Rectal smooth muscle tissue (tissue), 1 donor: ENCODE data around the gene GNMT.
"Not testable (repeated sequence)": the region's sequence is repeated elsewhere in the genome, so short reads cannot be mapped to it uniquely, and the experiment has no call there.

Experiments used
- H3K27ac ChIP-seq: one replicate; pipeline ENCODE4 v1.7.0; 2013; ENCODE audit warnings: low read depth, low read length, inconsistent platforms
- H3K27me3 ChIP-seq: one replicate; pipeline ENCODE4 v1.7.0; 2013; ENCODE audit warnings: low read length; ENCODE audit not compliant: control insufficient read depth, insufficient read depth
- H3K36me3 ChIP-seq: one replicate; pipeline ENCODE4 v1.7.0; 2013; ENCODE audit warnings: low read length; ENCODE audit not compliant: control insufficient read depth, insufficient read depth
- H3K4me1 ChIP-seq: one replicate; pipeline ENCODE4 v1.7.0; 2013; ENCODE audit warnings: low read length; ENCODE audit not compliant: control insufficient read depth, insufficient read depth
- H3K4me3 ChIP-seq: one replicate; pipeline ENCODE4 v1.7.0; 2013; ENCODE audit warnings: low read length
- H3K9ac ChIP-seq: one replicate; pipeline ENCODE4 v1.7.0; 2013; ENCODE audit warnings: low read length

Gene GNMT

DNA sequence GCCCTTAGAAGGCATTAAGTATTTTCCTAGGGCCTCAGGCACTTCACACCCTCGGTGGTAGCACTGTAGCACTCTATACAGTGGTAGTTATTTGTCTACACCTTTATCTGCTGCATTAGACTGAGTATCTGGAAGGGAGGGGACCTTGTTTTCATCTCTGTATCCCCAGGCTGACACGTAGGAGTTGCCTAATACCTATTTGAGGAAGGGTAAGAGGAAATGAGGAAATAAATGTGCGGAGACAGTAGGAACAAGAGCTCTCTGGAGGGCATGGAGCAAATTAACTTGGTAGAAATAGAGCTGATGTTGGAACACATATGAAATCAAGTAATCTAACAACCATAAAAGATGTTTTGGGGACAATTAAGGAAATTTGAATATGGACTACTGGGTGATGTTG lies 27.3 kb upstream of the GNMT start:
- Histone ChIP-seq H3K9ac (no peak overlapping the region), H3K4me3 (no peak overlapping the region), H3K27me3 (no peaks in the 10 kb centered on the region), H3K4me1 (peaks cover 11% of the 10 kb centered on the region), H3K27ac (no peak overlapping the region), H3K36me3 (peaks cover 21% of the 10 kb centered on the region)

GRCh38 chr6:42935322-42935721 lies 25.2 kb upstream of the GNMT start:
- Histone ChIP-seq H3K9ac (no peak overlapping the region), H3K27me3 (no peaks in the 10 kb centered on the region), H3K27ac (no peak overlapping the region), H3K36me3 (peaks cover 34% of the 10 kb centered on the region), H3K4me3 (no peak overlapping the region), H3K4me1 (peaks cover 3% of the 10 kb centered on the region)

GRCh38 chr6:42936398-42936797 lies 24.2 kb upstream of the GNMT start:
- peaks cover 39% of the 10 kb centered on the region for H3K36me3 ChIP-seq
- no peak overlapping the region for H3K4me3 ChIP-seq
- H3K27ac ChIP-seq: no peak overlapping the region
- no peaks in the 10 kb centered on the region for H3K4me1 ChIP-seq
- H3K27me3 ChIP-seq: no peaks in the 10 kb centered on the region
- H3K9ac ChIP-seq: no peak overlapping the region

GRCh38 chr6:42937548-42938427 lies 22.8 kb upstream of the GNMT start:
- Histone ChIP-seq H3K9ac (no peak overlapping the region), H3K4me1 (no peaks in the 10 kb centered on the region), H3K27ac (no peak overlapping the region), H3K4me3 (no peak overlapping the region), H3K36me3 (peaks cover 39% of the 10 kb centered on the region), H3K27me3 (no peaks in the 10 kb centered on the region)

DNA sequence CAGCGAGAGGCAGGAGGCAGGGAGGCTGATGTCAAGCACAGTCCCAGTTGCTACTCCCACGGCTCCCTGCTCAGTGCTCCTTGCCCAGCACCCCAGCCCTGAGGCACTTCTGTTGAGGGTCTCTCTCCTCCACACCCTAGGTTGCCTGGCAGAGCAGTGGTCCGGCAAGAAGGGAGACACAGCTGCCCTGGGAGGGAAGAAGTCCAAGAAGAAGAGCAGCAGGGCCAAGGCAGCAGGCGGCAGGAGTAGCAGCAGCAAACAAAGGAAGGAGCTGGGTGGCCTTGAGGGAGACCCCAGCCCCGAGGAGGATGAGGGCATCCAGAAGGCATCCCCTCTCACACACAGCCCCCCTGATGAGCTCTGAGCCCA lies 22.1 kb upstream of the GNMT start:
- Histone ChIP-seq H3K27ac (no peak overlapping the region), H3K4me3 (no peak overlapping the region), H3K4me1 (no peaks in the 10 kb centered on the region), H3K9ac (no peak overlapping the region), H3K27me3 (no peaks in the 10 kb centered on the region), H3K36me3 (peaks cover 39% of the 10 kb centered on the region)

- no peak overlapping the region for H3K9ac ChIP-seq
- H3K4me3 ChIP-seq: no peak overlapping the region
- H3K27me3 ChIP-seq: no peaks in the 10 kb centered on the region
- peaks cover 37% of the 10 kb centered on the region for H3K36me3 ChIP-seq
- no peaks in the 10 kb centered on the region for H3K4me1 ChIP-seq
- H3K27ac ChIP-seq: no peak overlapping the region
Observed at GRCh38 chr6:42938987-42939809, 21.4 kb upstream of the GNMT start.

GRCh38 chr6:42939810-42940167 lies 20.8 kb upstream of the GNMT start:
- H3K9ac ChIP-seq: no peak overlapping the region
- H3K4me1 ChIP-seq: no peaks in the 10 kb centered on the region
- peaks cover 34% of the 10 kb centered on the region for H3K36me3 ChIP-seq
- H3K4me3 ChIP-seq: no peak overlapping the region
- H3K27ac ChIP-seq: no peak overlapping the region
- no peaks in the 10 kb centered on the region for H3K27me3 ChIP-seq

GRCh38 chr6:42940493-42941045 lies 20.0 kb upstream of the GNMT start:
- no peak overlapping the region for H3K27ac ChIP-seq
- no peak overlapping the region for H3K4me3 ChIP-seq
- no peaks in the 10 kb centered on the region for H3K27me3 ChIP-seq
- peaks cover 30% of the 10 kb centered on the region for H3K36me3 ChIP-seq
- no peak overlapping the region for H3K9ac ChIP-seq
- no peaks in the 10 kb centered on the region for H3K4me1 ChIP-seq

- not testable (repeated sequence) for H3K4me3 ChIP-seq, H3K4me1 ChIP-seq, H3K27me3 ChIP-seq, H3K27ac ChIP-seq, H3K9ac ChIP-seq
- peaks cover 25% of the 10 kb centered on the region for H3K36me3 ChIP-seq
Observed at GRCh38 chr6:42941356-42941755, 19.2 kb upstream of the GNMT start.

- H3K27me3 ChIP-seq: no peaks in the 10 kb centered on the region
- no peaks in the 10 kb centered on the region for H3K4me1 ChIP-seq
- no peak overlapping the region for H3K9ac ChIP-seq
- no peak overlapping the region for H3K4me3 ChIP-seq
- peaks cover 25% of the 10 kb centered on the region for H3K36me3 ChIP-seq
- H3K27ac ChIP-seq: no peak overlapping the region
Observed at GRCh38 chr6:42942444-42942843, 18.1 kb upstream of the GNMT start.

- Histone ChIP-seq H3K27ac (peak overlapping the region; percentile 7), H3K4me1 (peaks cover 4% of the 10 kb centered on the region), H3K9ac (no peak overlapping the region), H3K4me3 (no peak overlapping the region), H3K36me3 (no peaks in the 10 kb centered on the region), H3K27me3 (no peaks in the 10 kb centered on the region)
Observed at GRCh38 chr6:42947950-42948349, 12.6 kb upstream of the GNMT start.

- H3K27ac ChIP-seq: no peak overlapping the region
- no peak overlapping the region for H3K9ac ChIP-seq
- no peak overlapping the region for H3K4me3 ChIP-seq
- peaks cover 4% of the 10 kb centered on the region for H3K4me1 ChIP-seq
- no peaks in the 10 kb centered on the region for H3K27me3 ChIP-seq
- H3K36me3 ChIP-seq: no peaks in the 10 kb centered on the region
Observed at GRCh38 chr6:42952389-42952788, 8.2 kb upstream of the GNMT start.
